ENCODE results near the gene DLX3. TPM values are rescaled to one million over a fixed set of nuclear protein-coding genes. Genes with fewer than 3 reads are reported as not detected.

DLX3 gene
- total RNA-seq, 3 donors from 2014 or later, result 0.22 TPM; not detected in 2

- intact Hi-C loops (cut with DNase I, micrococcal nuclease), result no loop called here
- H3K9me3 ChIP-seq, result no peaks in the 10 kb centered on the region
- no peak for ATAC-seq
- TF ChIP-seq, protein P1, sequence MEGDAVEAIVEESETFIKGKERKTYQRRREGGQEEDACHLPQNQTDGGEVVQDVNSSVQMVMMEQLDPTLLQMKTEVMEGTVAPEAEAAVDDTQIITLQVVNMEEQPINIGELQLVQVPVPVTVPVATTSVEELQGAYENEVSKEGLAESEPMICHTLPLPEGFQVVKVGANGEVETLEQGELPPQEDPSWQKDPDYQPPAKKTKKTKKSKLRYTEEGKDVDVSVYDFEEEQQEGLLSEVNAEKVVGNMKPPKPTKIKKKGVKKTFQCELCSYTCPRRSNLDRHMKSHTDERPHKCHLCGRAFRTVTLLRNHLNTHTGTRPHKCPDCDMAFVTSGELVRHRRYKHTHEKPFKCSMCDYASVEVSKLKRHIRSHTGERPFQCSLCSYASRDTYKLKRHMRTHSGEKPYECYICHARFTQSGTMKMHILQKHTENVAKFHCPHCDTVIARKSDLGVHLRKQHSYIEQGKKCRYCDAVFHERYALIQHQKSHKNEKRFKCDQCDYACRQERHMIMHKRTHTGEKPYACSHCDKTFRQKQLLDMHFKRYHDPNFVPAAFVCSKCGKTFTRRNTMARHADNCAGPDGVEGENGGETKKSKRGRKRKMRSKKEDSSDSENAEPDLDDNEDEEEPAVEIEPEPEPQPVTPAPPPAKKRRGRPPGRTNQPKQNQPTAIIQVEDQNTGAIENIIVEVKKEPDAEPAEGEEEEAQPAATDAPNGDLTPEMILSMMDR (IDR thresholded peaks at IDR 0.05), result no peak
- H3K36me3 ChIP-seq (ENCODE audit: low read depth), result no peaks in the 10 kb centered on the region
- H3K4me3 ChIP-seq, result no peak overlapping the region
- H3K4me1 ChIP-seq (ENCODE audit: low read depth), result no peaks in the 10 kb centered on the region
- no peak for DNase-seq
Observed at GRCh38 chr17:49977463-49978389, 17.3 kb downstream of the DLX3 start.

DNA sequence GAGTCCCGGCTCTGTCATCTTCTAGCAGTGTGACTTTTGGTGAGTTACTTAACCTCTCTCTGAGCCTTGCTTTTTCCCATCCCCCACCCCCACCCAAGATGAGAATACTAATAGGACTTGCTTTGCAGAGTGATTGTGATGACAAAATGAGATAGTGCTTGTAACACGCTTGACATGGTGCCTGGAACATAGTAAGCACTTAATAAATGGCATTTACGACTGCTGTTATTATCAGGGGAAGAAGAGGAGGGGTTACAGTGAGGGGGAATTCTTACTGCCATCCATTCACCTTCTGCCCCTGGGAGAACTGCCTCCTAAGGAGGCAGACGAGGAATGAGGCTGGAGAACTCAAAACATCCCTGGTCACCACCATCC lies 18.2 kb downstream of the DLX3 start:
- TF ChIP-seq, protein P1 (IDR thresholded peaks at IDR 0.05), result no peak
- intact Hi-C loops (cut with DNase I, micrococcal nuclease), result no loop called here
- no peaks in the 10 kb centered on the region for H3K36me3 ChIP-seq (ENCODE audit: low read depth)
- no peaks in the 10 kb centered on the region for H3K4me1 ChIP-seq (ENCODE audit: low read depth)
- ATAC-seq, result no peak
- no peak for DNase-seq
- H3K4me3 ChIP-seq, result no peak overlapping the region
- H3K9me3 ChIP-seq, result no peaks in the 10 kb centered on the region

DNA sequence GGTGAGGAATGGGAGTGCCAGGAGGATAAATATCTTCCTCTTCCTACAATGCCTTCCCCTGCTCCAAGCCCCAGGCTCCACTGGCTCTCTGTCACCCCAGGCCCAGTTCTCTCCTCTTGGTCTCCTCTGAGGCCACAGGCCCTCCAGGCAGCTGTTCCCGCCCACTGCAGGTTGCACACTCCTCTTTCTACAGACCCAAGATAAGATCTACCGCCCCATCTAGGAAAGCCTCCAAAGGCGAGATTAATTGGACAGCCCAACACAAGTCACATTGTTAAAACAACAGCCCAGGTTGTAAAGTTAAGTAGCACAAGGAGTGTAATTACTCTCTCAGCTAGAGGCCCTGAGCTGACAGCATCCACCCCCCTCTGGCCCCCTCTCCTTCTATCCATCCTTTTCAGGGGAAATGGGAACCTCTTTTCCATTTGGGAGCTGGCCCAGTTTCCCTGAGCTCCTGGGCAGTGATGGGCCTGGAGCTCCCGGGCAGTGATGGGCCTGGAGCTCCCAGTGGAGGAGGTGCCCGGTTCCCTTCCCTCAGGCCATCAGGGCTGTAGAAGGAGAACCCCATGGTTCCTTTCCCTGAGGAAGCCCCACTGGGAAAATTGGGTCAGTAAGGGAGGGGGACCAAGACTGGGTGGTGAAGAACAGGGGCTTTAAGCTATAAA lies 18.7 kb downstream of the DLX3 start:
- H3K9me3 ChIP-seq, result no peaks in the 10 kb centered on the region
- ATAC-seq (peak; percentile 38), DNase-seq (no peak)
- TF ChIP-seq, protein P1 (IDR thresholded peaks at IDR 0.05), result no peak
- no peaks in the 10 kb centered on the region for H3K36me3 ChIP-seq (ENCODE audit: low read depth)
- no peaks in the 10 kb centered on the region for H3K4me1 ChIP-seq (ENCODE audit: low read depth)
- no peak overlapping the region for H3K4me3 ChIP-seq
- intact Hi-C loops (cut with DNase I, micrococcal nuclease), result no loop called here

GRCh38 chr17:49975531-49975930 lies 19.5 kb downstream of the DLX3 start:
- no peak overlapping the region for H3K4me3 ChIP-seq
- no peaks in the 10 kb centered on the region for H3K9me3 ChIP-seq
- no peaks in the 10 kb centered on the region for H3K4me1 ChIP-seq (ENCODE audit: low read depth)
- H3K36me3 ChIP-seq (ENCODE audit: low read depth), result no peaks in the 10 kb centered on the region
- ATAC-seq, result no peak
- intact Hi-C loops (cut with DNase I, micrococcal nuclease), result no loop called here
- no peak for DNase-seq
- TF ChIP-seq, protein P1 (IDR thresholded peaks at IDR 0.05), result no peak

DNA sequence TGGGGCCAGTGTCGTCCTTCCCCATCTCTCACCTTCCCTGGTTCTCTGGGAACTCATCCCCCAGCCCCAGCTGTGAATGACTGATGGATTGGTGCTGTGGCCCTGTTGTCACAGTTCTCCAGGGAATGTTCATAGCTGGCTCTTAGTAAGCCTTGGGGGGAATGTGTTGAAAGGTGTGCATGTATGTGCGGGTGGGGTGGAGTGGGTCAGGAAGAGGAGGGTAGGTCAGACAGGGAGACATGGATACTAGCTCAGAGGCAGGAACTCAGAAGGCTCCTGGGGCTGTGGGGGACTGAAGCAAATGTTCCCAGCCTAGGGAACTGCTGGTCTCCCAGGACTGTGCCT lies 21.8 kb downstream of the DLX3 start:
- Histone ChIP-seq H3K36me3 (ENCODE audit: low read depth) (no peaks in the 10 kb centered on the region), H3K9me3 (no peaks in the 10 kb centered on the region), H3K4me1 (ENCODE audit: low read depth) (peaks cover 11% of the 10 kb centered on the region), H3K4me3 (no peak overlapping the region)
- ATAC-seq (no peak), DNase-seq (no peak)
- intact Hi-C loops (cut with DNase I, micrococcal nuclease), result no loop called here
- TF ChIP-seq, protein P1 (IDR thresholded peaks at IDR 0.05), result no peak

Measured in mucosa of descending colon (tissue), 3 donors.